IMR-90 (cell line): ENCODE data around the gene ST8SIA6. TPM values are rescaled to one million over a fixed set of nuclear protein-coding genes. Genes with fewer than 3 reads are reported as not detected.
A peak's percentile ranks its signal among the peaks of the same experiment; 100 is the strongest.

ENCODE experiments used
- ATAC-seq: fragments of 200-7000 bp; cut with Tn5 transposase; 2 replicates; pipeline ENCODE4 v1.9.1; 2020; ENCODE audit warnings: low read depth, mild to moderate bottlenecking, moderate library complexity
- BruUV-seq: library from RNA; stranded (reverse); fragments of 400-500 nt; replicated peaks from 2 replicates; lab custom pipeline; 2021; lab: Mats Ljungman, UMichigan
- CTCF ChIA-PET: fragments of 300-600 bp; formaldehyde crosslinking; extraction: SDS; loops from one replicate; lab custom pipeline; 2021; ENCODE audit warnings: antibody characterized with exemption; lab: Yijun Ruan, JAX
- POLR2A ChIA-PET: fragments of 300-600 bp; sonication (Branson Sonifier 250); formaldehyde crosslinking; loops from one replicate; lab custom pipeline; 2022; ENCODE audit warnings: antibody characterized with exemption; ENCODE audit not compliant: unreplicated experiment; lab: Charles Lee
- DNase-seq: peaks from one replicate; pipeline ENCODE4 v3.0.0; 2013
- H2AFZ ChIP-seq: replicated peaks from 2 replicates; pipeline ENCODE3; 2013; ENCODE audit warnings: low read length, mild to moderate bottlenecking; ENCODE audit not compliant: poor library complexity
- H2AK5ac ChIP-seq: 2 replicates; pipeline ENCODE4 v1.6.1; 2013; ENCODE audit warnings: low read depth, low read length, inconsistent platforms
- H2AK9ac ChIP-seq: replicated peaks from 2 replicates; pipeline ENCODE3; 2013; ENCODE audit warnings: mild to moderate bottlenecking, low read depth, low read length, moderate library complexity; ENCODE audit not compliant: poor library complexity
- H2BK120ac ChIP-seq: 2 replicates; pipeline ENCODE4 v1.6.1; 2013; ENCODE audit warnings: low read depth, low read length, inconsistent platforms
- H2BK15ac ChIP-seq: 3 replicates; pipeline ENCODE4 v1.6.1; 2013; ENCODE audit warnings: low read depth, low read length, inconsistent platforms
- H2BK20ac ChIP-seq: 2 replicates; pipeline ENCODE4 v1.6.1; 2013; ENCODE audit warnings: low read depth, mild to moderate bottlenecking, inconsistent platforms, low read length, moderate library complexity
- H2BK5ac ChIP-seq: 2 replicates; pipeline ENCODE4 v1.6.1; 2013; ENCODE audit warnings: mild to moderate bottlenecking, low read depth, low read length, inconsistent platforms; ENCODE audit not compliant: poor library complexity, severe bottlenecking
- H3K14ac ChIP-seq: replicated peaks from 2 replicates; pipeline ENCODE4 v1.6.1; 2013; ENCODE audit warnings: low read depth, low read length, inconsistent platforms
- H3K18ac ChIP-seq: 2 replicates; pipeline ENCODE4 v1.6.1; 2013; ENCODE audit warnings: low read depth, low read length, control low read depth
- H3K23ac ChIP-seq: 2 replicates; pipeline ENCODE4 v1.6.1; 2013; ENCODE audit warnings: low read depth, low read length, inconsistent platforms
- H3K27ac ChIP-seq: 2 replicates; pipeline ENCODE4 v1.5.1; 2013; ENCODE audit warnings: mild to moderate bottlenecking, control low read depth, low read length; ENCODE audit not compliant: insufficient read depth
- H3K27me3 ChIP-seq: 2 replicates; pipeline ENCODE4 v1.6.1; 2013; ENCODE audit warnings: low read length; ENCODE audit not compliant: control insufficient read depth, insufficient read depth
- H3K36me3 ChIP-seq: 2 replicates; pipeline ENCODE4 v1.6.1; 2013; ENCODE audit warnings: low read length, mixed read lengths; ENCODE audit not compliant: control insufficient read depth, insufficient read depth
- H3K4ac ChIP-seq: 2 replicates; pipeline ENCODE4 v1.6.1; 2013; ENCODE audit warnings: low read depth, low read length, inconsistent platforms
- H3K4me1 ChIP-seq: 2 replicates; pipeline ENCODE4 v1.6.1; 2013; ENCODE audit warnings: low read length, mixed read lengths; ENCODE audit not compliant: control insufficient read depth, insufficient read depth
- H3K4me2 ChIP-seq: 2 replicates; pipeline ENCODE4 v1.6.1; 2013; ENCODE audit warnings: low read depth, mild to moderate bottlenecking, control low read depth, low read length, moderate library complexity
- H3K4me3 ChIP-seq: 2 replicates; pipeline ENCODE4 v1.5.1; 2013; ENCODE audit warnings: low read depth, mild to moderate bottlenecking, control low read depth, low read length, moderate library complexity; ENCODE audit not compliant: insufficient read depth
- H3K56ac ChIP-seq: 2 replicates; pipeline ENCODE4 v1.6.1; 2013; ENCODE audit warnings: low read length, inconsistent platforms; ENCODE audit not compliant: insufficient read depth; ENCODE audit errors: extremely low read depth
- H3K79me1 ChIP-seq, 2 experiments: 2 replicates each; pipeline ENCODE4 v1.6.1; 2013; ENCODE audit warnings: low read length in 2 of 2, inconsistent platforms in 1 of 2, low read depth in 1 of 2
- H3K9ac ChIP-seq: 2 replicates; pipeline ENCODE4 v1.6.1; 2013; ENCODE audit warnings: low read depth, low read length, control low read depth
- H3K9me1 ChIP-seq: 2 replicates; pipeline ENCODE4 v1.6.1; 2013; ENCODE audit warnings: low read length, inconsistent platforms; ENCODE audit not compliant: insufficient read depth
- H3K9me3 ChIP-seq: 2 replicates; pipeline ENCODE4 v1.6.1; 2013; ENCODE audit warnings: low read length; ENCODE audit not compliant: control insufficient read depth, insufficient read depth
- H4K20me1 ChIP-seq: 2 replicates; pipeline ENCODE4 v1.6.1; 2013; ENCODE audit warnings: low read length, inconsistent platforms; ENCODE audit not compliant: insufficient read depth
- H4K5ac ChIP-seq: 2 replicates; pipeline ENCODE4 v1.6.1; 2013; ENCODE audit warnings: mild to moderate bottlenecking, low read depth, low read length, control low read depth
- H4K8ac ChIP-seq, 2 experiments: 2 replicates each; pipeline ENCODE4 v1.6.1; 2013; ENCODE audit warnings: low read depth in 2 of 2, low read length in 2 of 2, control low read depth in 1 of 2, inconsistent platforms in 1 of 2
- H4K91ac ChIP-seq: 2 replicates; pipeline ENCODE4 v1.6.1; 2013; ENCODE audit warnings: low read depth, low read length, inconsistent platforms; ENCODE audit not compliant: insufficient read depth
- RFX5 ChIP-seq: IDR thresholded peaks from 2 replicates; pipeline ENCODE4 v1.8.0; 2012; ENCODE audit warnings: low read depth, mild to moderate bottlenecking, low read length, moderate library complexity
- SMC3 ChIP-seq: fragments of 150-350 bp; IDR thresholded peaks from 2 replicates; pipeline ENCODE4 v1.6.1; 2016; ENCODE audit warnings: low read depth, mild to moderate bottlenecking, antibody characterized with exemption, low read length, moderate library complexity
- USF2 ChIP-seq: fragments of 150-350 bp; IDR thresholded peaks from 2 replicates; pipeline ENCODE4 v1.6.1; 2017; ENCODE audit warnings: mild to moderate bottlenecking, antibody characterized with exemption, low read length, low read depth
- WGBS, 2 experiments: methylation state at CpG; one replicate each; pipeline versions ENCODE4 v1.1.5 to v1.1.7; 2013; ENCODE audit warnings: missing lambda C conversion rate in 2 of 2; ENCODE audit not compliant: insufficient read length in 1 of 2; ENCODE audit errors: extremely low coverage in 2 of 2; 5-methylcytosine and 5-hydroxymethylcytosine counted together
- dilution Hi-C: fragments of 300-500 bp; cut with HindIII; formaldehyde crosslinking; loops from one replicate; pipeline ENCODE4 v1.14.3; 2018; ENCODE audit warnings: low sequenced_read_pairs; ENCODE audit not compliant: unreplicated experiment
- in situ Hi-C: fragments of 300-500 bp; cut with MboI; formaldehyde crosslinking; loops from 3 replicates; pipeline ENCODE4 v1.14.3; 2019; ENCODE audit warnings: low sequenced_read_pairs, inconsistent platforms, mixed read lengths
- intact Hi-C: fragments of 100-400 bp; cut with micrococcal nuclease; formaldehyde crosslinking; loops from 2 replicates; pipeline ENCODE4 v1.10.0; 2022
- polyA plus RNA-seq, 3 experiments: library from polyadenylated mRNA; depleted of rRNA; stranded (reverse); fragments of >200 nt; gene quantifications; 2 replicates each; pipeline ENCODE4 v1.2.3, GENCODE V29; 2012; ENCODE audit warnings: low replicate concordance in 1 of 3
- total RNA-seq: library from RNA; depleted of rRNA; stranded (reverse); fragments of >200 nt; gene quantifications from 2 replicates; pipeline ENCODE4 v1.2.3, GENCODE V29; 2012

ST8SIA6 gene
- total and polyA plus RNA-seq, 2 of the 4 experiments (the other 2 are of a cell fraction): 0.10 to 0.18 TPM

GRCh38 chr10:17348501-17349349, 105.7 kb downstream of the ST8SIA6 start:
- no peak for TF ChIP-seq RFX5
- TF ChIP-seq USF2: peak; percentile 65
- TF ChIP-seq SMC3: no peak
- no peak overlapping the region for H3K9ac ChIP-seq

More at GRCh38 chr10:17348501-17349349, 105.7 kb downstream of the ST8SIA6 start:
- no peaks in the 10 kb centered on the region for H4K20me1 ChIP-seq
- no peak overlapping the region for H3K23ac ChIP-seq
- 14% methylated on average over 8 of the region's 21 CpGs; no CpG with 5 or more reads in 1 of the 2 experiments for WGBS, 2 experiments
- in situ Hi-C loops: no loop called here
- H3K4me2 ChIP-seq: peak overlapping the region; percentile 94
- ChIA-PET CTCF (no interaction called here), POLR2A (no interaction called here)
- no peak overlapping the region for H3K14ac ChIP-seq
- no peaks in the 10 kb centered on the region for H3K9me3 ChIP-seq
- no peaks in the 10 kb centered on the region for H3K9me1 ChIP-seq
- H2AK9ac ChIP-seq: no peak overlapping the region
- peak; percentile 98 for ATAC-seq
- intact Hi-C loops: no loop called here
- no peak overlapping the region for H4K5ac ChIP-seq
- H2BK20ac ChIP-seq: peak overlapping the region; percentile 27; the same call in 1 of the 2 replicates
- H2BK120ac ChIP-seq: peak overlapping the region; percentile 31; the same call in 1 of the 2 replicates
- peak; percentile 79 for DNase-seq
- H3K18ac ChIP-seq: peak overlapping the region; percentile 14; the same call in 1 of the 2 replicates
- H2AFZ ChIP-seq: peak overlapping the region; percentile 85
- no peak overlapping the region for H4K91ac ChIP-seq
- peaks cover 4% of the 10 kb centered on the region; the same call in 1 of the 2 replicates for H3K4me1 ChIP-seq
- no peak overlapping the region for H2AK5ac ChIP-seq
- H3K27ac ChIP-seq: no peak overlapping the region
- dilution Hi-C loops: no loop called here
- BruUV-seq: no TSS peak
- no peak overlapping the region for H3K56ac ChIP-seq
- H3K4me3 ChIP-seq: peak overlapping the region; percentile 7; the same call in 1 of the 2 replicates
- H2BK15ac ChIP-seq: no peak overlapping the region
- H2BK5ac ChIP-seq: no peak overlapping the region
- peaks cover 2% of the 10 kb centered on the region for H3K27me3 ChIP-seq
- no peaks in the 10 kb centered on the region for H3K79me1 ChIP-seq
- H3K4ac ChIP-seq: no peak overlapping the region
- H4K8ac ChIP-seq: no peak overlapping the region
- H3K36me3 ChIP-seq: no peaks in the 10 kb centered on the region
